HCT116 (cell line): ENCODE results near the gene FMO5. TPM values are rescaled to one million over a fixed set of nuclear protein-coding genes. Genes with fewer than 3 reads are reported as not detected.

Experiments used
- ATAC-seq: fragments of 200-7000 bp; cut with Tn5 transposase; 2 replicates; pipeline ENCODE4 v1.9.1; 2020; ENCODE audit warnings: mild to moderate bottlenecking, moderate library complexity
- BruUV-seq: library from RNA; stranded (reverse); fragments of 400-500 nt; replicated peaks from 2 replicates; lab custom pipeline; 2021; lab: Mats Ljungman, UMichigan
- CTCF ChIA-PET: fragments of 300-600 bp; sonication (Branson Sonifier 250); formaldehyde crosslinking; loops from one replicate; lab custom pipeline; 2021; ENCODE audit warnings: antibody characterized with exemption; lab: Charles Lee
- POLR2A ChIA-PET: fragments of 300-600, 350-600 bp; sonication (Branson Sonifier 250); formaldehyde crosslinking; loops from one replicate; lab custom pipeline; 2021; ENCODE audit warnings: antibody characterized with exemption; lab: Charles Lee
- RAD21 ChIA-PET, 2 experiments: fragments of 300-600 bp; sonication (Branson Sonifier 250); formaldehyde crosslinking; loops; one replicate each; lab custom pipeline; 2023; ENCODE audit warnings: low total read pairs in 2 of 2; ENCODE audit not compliant: uncharacterized antibody in 2 of 2, unreplicated experiment in 2 of 2, low non-redundant PET in 1 of 2; lab: Charles Lee
- DNase-seq: peaks from one replicate; pipeline ENCODE4 v3.0.0-alpha.2; 2010; ENCODE audit warnings: low read depth, low spot score
- H2AFZ ChIP-seq: fragments of 200-600 bp; shearing (Covaris generic), sonication (generic); 2 replicates; pipeline ENCODE4 v1.6.1; 2017; ENCODE audit warnings: low read depth, mixed run types, mixed read lengths, antibody characterized with exemption, low read length; ENCODE audit not compliant: poor library complexity, severe bottlenecking
- H3K27ac ChIP-seq: 2 replicates; pipeline ENCODE4 v1.5.1; 2012; ENCODE audit warnings: low read depth, low read length
- H3K27me3 ChIP-seq: fragments of 200-600 bp; sonication (generic); 2 replicates; pipeline ENCODE4 v1.6.1; 2016; ENCODE audit warnings: mixed run types, low read length, mixed read lengths; ENCODE audit not compliant: insufficient read depth
- H3K36me3 ChIP-seq, 2 experiments: fragments of 200-500 bp in 1 of 2; fragments of 200-600 bp in 1 of 2; sonication (Bioruptor generic) in 1 of 2; sonication (generic) in 1 of 2; 2 replicates each; pipeline versions ENCODE4 v1.5.1 to v1.6.1; 2014 to 2016; ENCODE audit warnings: low read length in 2 of 2, inconsistent platforms in 1 of 2, mixed read lengths in 1 of 2, mixed run types in 1 of 2; ENCODE audit not compliant: insufficient read depth in 2 of 2, control insufficient read depth in 1 of 2
- H3K4me1 ChIP-seq, 2 experiments: fragments of 200-600 bp in 1 of 2; sonication (generic) in 1 of 2; 2 replicates each; pipeline versions ENCODE4 v1.5.1 to v1.6.1; 2012 to 2017; ENCODE audit warnings: low read length in 2 of 2, inconsistent platforms in 1 of 2, mild to moderate bottlenecking in 1 of 2, mixed read lengths in 1 of 2, mixed run types in 1 of 2, moderate library complexity in 1 of 2; ENCODE audit not compliant: insufficient read depth in 2 of 2, control insufficient read depth in 1 of 2
- H3K4me2 ChIP-seq: fragments of 200-600 bp; sonication (generic); 2 replicates; pipeline ENCODE4 v1.6.1; 2017; ENCODE audit warnings: mixed run types, low read length, mixed read lengths
- H3K4me3 ChIP-seq, 2 experiments: fragments of 200-600 bp in 1 of 2; sonication (generic) in 1 of 2; replicated peaks in 1 of 2; 2 replicates each; pipeline ENCODE4 v1.5.1; 2011 to 2016; ENCODE audit warnings: low read length in 2 of 2, control low read depth in 1 of 2, low read depth in 1 of 2, mild to moderate bottlenecking in 1 of 2, mixed read lengths in 1 of 2, mixed run types in 1 of 2
- H3K79me2 ChIP-seq: fragments of 200-600 bp; sonication (generic); 2 replicates; pipeline ENCODE4 v1.6.1; 2017; ENCODE audit warnings: mild to moderate bottlenecking, mixed run types, low read length, moderate library complexity, mixed read lengths; ENCODE audit not compliant: insufficient read depth
- H3K9ac ChIP-seq: fragments of 200-600 bp; sonication (generic); 2 replicates; pipeline ENCODE4 v1.6.1; 2016; ENCODE audit warnings: low read length, mixed read lengths
- H3K9me2 ChIP-seq: fragments of 200-600 bp; sonication (generic), shearing (Covaris generic); 2 replicates; pipeline ENCODE4 v1.6.1; 2017; ENCODE audit warnings: mixed run types, mild to moderate bottlenecking, moderate library complexity; ENCODE audit not compliant: insufficient read depth
- H3K9me3 ChIP-seq, 2 experiments: fragments of 200-500 bp in 1 of 2; fragments of 200-600 bp in 1 of 2; sonication (Bioruptor generic) in 1 of 2; sonication (generic) in 1 of 2; 2 replicates each; pipeline ENCODE4 v1.6.1; 2014 to 2017; ENCODE audit warnings: low read length in 2 of 2, mixed read lengths in 2 of 2, inconsistent platforms in 1 of 2, low read depth in 1 of 2, mild to moderate bottlenecking in 1 of 2, mixed run types in 1 of 2, moderate library complexity in 1 of 2; ENCODE audit not compliant: control insufficient read depth in 1 of 2, insufficient read depth in 1 of 2
- H4K20me1 ChIP-seq: fragments of 200-600 bp; sonication (generic), shearing (Covaris generic); 2 replicates; pipeline ENCODE4 v1.6.1; 2017; ENCODE audit warnings: mixed run types, mild to moderate bottlenecking, moderate library complexity; ENCODE audit not compliant: insufficient read depth
- CBX3 ChIP-seq: IDR thresholded peaks from 2 replicates; pipeline ENCODE4 v1.6.1; 2012; ENCODE audit warnings: low read depth
- CEBPB ChIP-seq: IDR thresholded peaks from 2 replicates; pipeline ENCODE4 v1.6.1; 2012; ENCODE audit warnings: low read depth
- ELF1 ChIP-seq: IDR thresholded peaks from 2 replicates; pipeline ENCODE4 v1.6.1; 2012; ENCODE audit warnings: low read depth, borderline replicate concordance
- EZH2 ChIP-seq: fragments of 200-600 bp; sonication (generic); IDR thresholded peaks from 2 replicates; pipeline ENCODE4 v1.6.1; 2017; ENCODE audit warnings: antibody characterized with exemption, mixed run types
- EZH2phosphoT487 ChIP-seq: fragments of 200-600 bp; IDR thresholded peaks from 2 replicates; pipeline ENCODE4 v1.6.1; 2018; ENCODE audit warnings: antibody characterized with exemption, borderline replicate concordance
- FOSL1 ChIP-seq: IDR thresholded peaks from 2 replicates; pipeline ENCODE4 v1.6.1; 2012; ENCODE audit warnings: low read depth
- JUND ChIP-seq: IDR thresholded peaks from 2 replicates; pipeline ENCODE4 v1.6.1; 2012
- POLR2A ChIP-seq: IDR thresholded peaks from 2 replicates; pipeline ENCODE4 v1.7.0; 2011; ENCODE audit warnings: borderline replicate concordance; ENCODE audit not compliant: insufficient read depth, insufficient read length; ENCODE audit errors: extremely low read depth
- POLR2AphosphoS5 ChIP-seq: IDR thresholded peaks from 2 replicates; pipeline ENCODE4 v1.6.1; 2011; ENCODE audit warnings: mild to moderate bottlenecking, low read depth, low read length, moderate library complexity
- RAD21 ChIP-seq: IDR thresholded peaks from 2 replicates; pipeline ENCODE4 v1.6.1; 2012; ENCODE audit warnings: low read depth, mild to moderate bottlenecking
- SIN3A ChIP-seq: IDR thresholded peaks from 2 replicates; pipeline ENCODE4 v1.6.1; 2012; ENCODE audit warnings: low read depth
- SP1 ChIP-seq: IDR thresholded peaks from 2 replicates; pipeline ENCODE4 v1.6.1; 2012; ENCODE audit warnings: low read depth
- SRF ChIP-seq: IDR thresholded peaks from 2 replicates; pipeline ENCODE4 v1.6.1; 2012; ENCODE audit warnings: low read depth
- TCF7L2 ChIP-seq: IDR thresholded peaks from 2 replicates; pipeline ENCODE4 v1.7.0; 2011; ENCODE audit warnings: borderline replicate concordance, inconsistent platforms; ENCODE audit not compliant: insufficient read depth, insufficient read length; ENCODE audit errors: extremely low read depth
- YY1 ChIP-seq: IDR thresholded peaks from 2 replicates; pipeline ENCODE4 v1.6.1; 2011; ENCODE audit warnings: low read length, low read depth, moderate library complexity, mild to moderate bottlenecking; ENCODE audit not compliant: insufficient replicate concordance; ENCODE audit errors: extremely low read depth
- ZNF274 ChIP-seq: fragments of 200-500 bp; sonication (Bioruptor generic); IDR thresholded peaks from 2 replicates; pipeline ENCODE4 v1.6.1; 2014; ENCODE audit warnings: mild to moderate bottlenecking, low read depth, low read length, inconsistent platforms
- intact Hi-C: fragments of 100-400 bp; cut with micrococcal nuclease; formaldehyde crosslinking; loops from 2 replicates; pipeline ENCODE4 v1.10.0; 2022
- total RNA-seq: library from RNA; stranded (reverse); gene quantifications from one replicate; pipeline ENCODE4 v1.2.1, GENCODE V29; 2021; ENCODE audit not compliant: unreplicated experiment
- TF ChIP-seq, protein P1 (sequence below): IDR thresholded peaks from 2 replicates; pipeline ENCODE4 v1.6.1; 2012
- TF ChIP-seq, protein P2 (sequence below): IDR thresholded peaks from 2 replicates; pipeline ENCODE4 v1.6.1; 2011; ENCODE audit warnings: mild to moderate bottlenecking, low read length, moderate library complexity; ENCODE audit not compliant: insufficient replicate concordance; ENCODE audit errors: extremely low read depth
- TF ChIP-seq, protein P3 (sequence below): IDR thresholded peaks from 2 replicates; pipeline ENCODE4 v1.6.1; 2012
- TF ChIP-seq, protein P4 (sequence below), 3 experiments: fragments of 200-600 bp in 1 of 3; sonication (generic) in 1 of 3; IDR thresholded peaks in 2 of 3; conservative IDR thresholded peaks in 1 of 3; 2 replicates each; pipeline ENCODE4 v1.5.1; 2012 to 2017; ENCODE audit warnings: low read depth in 2 of 3, low read length in 2 of 3, antibody characterized with exemption in 1 of 3, borderline replicate concordance in 1 of 3, control low read depth in 1 of 3, mild to moderate bottlenecking in 1 of 3, mixed read lengths in 1 of 3, mixed run types in 1 of 3, moderate library complexity in 1 of 3; ENCODE audit not compliant: insufficient read depth in 1 of 3

FMO5 gene
- total RNA-seq, 1 experiment from 2014 or later = 0.27 TPM

DNA sequence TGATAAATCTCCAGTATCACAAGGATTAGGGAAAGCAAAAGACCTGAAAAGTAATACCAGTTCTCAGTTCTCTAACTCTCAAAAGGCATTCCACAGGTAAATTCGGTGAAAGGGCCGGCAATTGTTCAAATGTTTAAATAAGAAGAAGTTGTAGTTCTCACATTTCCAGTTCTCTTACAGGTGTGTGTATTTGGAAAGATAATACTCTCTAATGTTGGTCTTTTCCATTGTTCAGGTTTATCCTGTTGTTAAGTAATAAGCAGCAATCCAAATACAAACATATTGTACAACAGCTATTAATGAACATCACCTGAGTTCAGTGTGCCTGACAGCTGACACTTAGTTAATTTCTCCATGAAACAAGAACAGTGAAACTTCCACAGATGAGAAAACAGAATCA lies 39.7 kb downstream of the FMO5 start:
- Histone ChIP-seq H3K9me2 (no peaks in the 10 kb centered on the region), H3K27ac (no peak overlapping the region), H3K9ac (no peak overlapping the region), H3K4me2 (no peak overlapping the region), H3K4me1 (no peaks in the 10 kb centered on the region), H3K36me3 (no peaks in the 10 kb centered on the region), H2AFZ (no peak overlapping the region), H3K9me3 (no peaks in the 10 kb centered on the region), H4K20me1 (no peaks in the 10 kb centered on the region), H3K79me2 (no peaks in the 10 kb centered on the region), H3K4me3 (no peak overlapping the region), H3K27me3 (no peaks in the 10 kb centered on the region)
- RAD21 ChIA-PET = no interaction called here
- DNase-seq = no peak
- intact Hi-C loops = no loop called here
- no peak for ATAC-seq
- TF ChIP-seq POLR2A = no peak
- no peak for TF ChIP-seq ZNF274
- TF ChIP-seq, protein P1, sequence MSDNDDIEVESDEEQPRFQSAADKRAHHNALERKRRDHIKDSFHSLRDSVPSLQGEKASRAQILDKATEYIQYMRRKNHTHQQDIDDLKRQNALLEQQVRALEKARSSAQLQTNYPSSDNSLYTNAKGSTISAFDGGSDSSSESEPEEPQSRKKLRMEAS = no peak
- TF ChIP-seq SP1 = no peak
- no peak for TF ChIP-seq ELF1
- no peak for TF ChIP-seq EZH2phosphoT487
- no peak for TF ChIP-seq SIN3A
- TF ChIP-seq POLR2AphosphoS5 = no peak
- TF ChIP-seq CEBPB = no peak
- TF ChIP-seq, protein P2, sequence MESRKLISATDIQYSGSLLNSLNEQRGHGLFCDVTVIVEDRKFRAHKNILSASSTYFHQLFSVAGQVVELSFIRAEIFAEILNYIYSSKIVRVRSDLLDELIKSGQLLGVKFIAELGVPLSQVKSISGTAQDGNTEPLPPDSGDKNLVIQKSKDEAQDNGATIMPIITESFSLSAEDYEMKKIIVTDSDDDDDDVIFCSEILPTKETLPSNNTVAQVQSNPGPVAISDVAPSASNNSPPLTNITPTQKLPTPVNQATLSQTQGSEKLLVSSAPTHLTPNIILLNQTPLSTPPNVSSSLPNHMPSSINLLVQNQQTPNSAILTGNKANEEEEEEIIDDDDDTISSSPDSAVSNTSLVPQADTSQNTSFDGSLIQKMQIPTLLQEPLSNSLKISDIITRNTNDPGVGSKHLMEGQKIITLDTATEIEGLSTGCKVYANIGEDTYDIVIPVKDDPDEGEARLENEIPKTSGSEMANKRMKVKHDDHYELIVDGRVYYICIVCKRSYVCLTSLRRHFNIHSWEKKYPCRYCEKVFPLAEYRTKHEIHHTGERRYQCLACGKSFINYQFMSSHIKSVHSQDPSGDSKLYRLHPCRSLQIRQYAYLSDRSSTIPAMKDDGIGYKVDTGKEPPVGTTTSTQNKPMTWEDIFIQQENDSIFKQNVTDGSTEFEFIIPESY = no peak
- TF ChIP-seq, protein P3, sequence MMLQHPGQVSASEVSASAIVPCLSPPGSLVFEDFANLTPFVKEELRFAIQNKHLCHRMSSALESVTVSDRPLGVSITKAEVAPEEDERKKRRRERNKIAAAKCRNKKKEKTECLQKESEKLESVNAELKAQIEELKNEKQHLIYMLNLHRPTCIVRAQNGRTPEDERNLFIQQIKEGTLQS = no peak
- TF ChIP-seq RAD21 = no peak
- no peak for TF ChIP-seq EZH2
- TF ChIP-seq TCF7L2 = no peak
- no peak for TF ChIP-seq YY1
- TF ChIP-seq, protein P4, sequence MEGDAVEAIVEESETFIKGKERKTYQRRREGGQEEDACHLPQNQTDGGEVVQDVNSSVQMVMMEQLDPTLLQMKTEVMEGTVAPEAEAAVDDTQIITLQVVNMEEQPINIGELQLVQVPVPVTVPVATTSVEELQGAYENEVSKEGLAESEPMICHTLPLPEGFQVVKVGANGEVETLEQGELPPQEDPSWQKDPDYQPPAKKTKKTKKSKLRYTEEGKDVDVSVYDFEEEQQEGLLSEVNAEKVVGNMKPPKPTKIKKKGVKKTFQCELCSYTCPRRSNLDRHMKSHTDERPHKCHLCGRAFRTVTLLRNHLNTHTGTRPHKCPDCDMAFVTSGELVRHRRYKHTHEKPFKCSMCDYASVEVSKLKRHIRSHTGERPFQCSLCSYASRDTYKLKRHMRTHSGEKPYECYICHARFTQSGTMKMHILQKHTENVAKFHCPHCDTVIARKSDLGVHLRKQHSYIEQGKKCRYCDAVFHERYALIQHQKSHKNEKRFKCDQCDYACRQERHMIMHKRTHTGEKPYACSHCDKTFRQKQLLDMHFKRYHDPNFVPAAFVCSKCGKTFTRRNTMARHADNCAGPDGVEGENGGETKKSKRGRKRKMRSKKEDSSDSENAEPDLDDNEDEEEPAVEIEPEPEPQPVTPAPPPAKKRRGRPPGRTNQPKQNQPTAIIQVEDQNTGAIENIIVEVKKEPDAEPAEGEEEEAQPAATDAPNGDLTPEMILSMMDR (IDR thresholded peaks at IDR 0.05 in 2 of 3, conservative IDR thresholded peaks at IDR 0.05 in 1 of 3; ENCODE audit: borderline replicate concordance in 1 of 3, insufficient read depth in 1 of 3, low read depth in 2 of 3, low read length in 2 of 3) = no peak
- TF ChIP-seq FOSL1 = no peak
- no peak for TF ChIP-seq JUND
- no peak for TF ChIP-seq CBX3
- TF ChIP-seq SRF = no peak
- no TSS peak for BruUV-seq
- CTCF ChIA-PET = no interaction called here
- POLR2A ChIA-PET = no interaction called here
